Stimulated activated CD8-positive, alpha-beta memory T cell treated with anti-CD3 and anti-CD28 coated beads, Interleukin-12 subunit alpha, Interleukin-12 subunit beta, amount 100 ng/mL, for 24 hours (primary cell): ENCODE measurements around the gene RD3L.
"Not testable (repeated sequence)": the region's sequence is repeated elsewhere in the genome, so short reads cannot be mapped to it uniquely, and the experiment has no call there.

Experiments used
- DNase-seq: peaks from one replicate; pipeline ENCODE4 v3.0.0-alpha.2; 2020; ENCODE audit errors: extremely low read depth

Gene RD3L

DNA sequence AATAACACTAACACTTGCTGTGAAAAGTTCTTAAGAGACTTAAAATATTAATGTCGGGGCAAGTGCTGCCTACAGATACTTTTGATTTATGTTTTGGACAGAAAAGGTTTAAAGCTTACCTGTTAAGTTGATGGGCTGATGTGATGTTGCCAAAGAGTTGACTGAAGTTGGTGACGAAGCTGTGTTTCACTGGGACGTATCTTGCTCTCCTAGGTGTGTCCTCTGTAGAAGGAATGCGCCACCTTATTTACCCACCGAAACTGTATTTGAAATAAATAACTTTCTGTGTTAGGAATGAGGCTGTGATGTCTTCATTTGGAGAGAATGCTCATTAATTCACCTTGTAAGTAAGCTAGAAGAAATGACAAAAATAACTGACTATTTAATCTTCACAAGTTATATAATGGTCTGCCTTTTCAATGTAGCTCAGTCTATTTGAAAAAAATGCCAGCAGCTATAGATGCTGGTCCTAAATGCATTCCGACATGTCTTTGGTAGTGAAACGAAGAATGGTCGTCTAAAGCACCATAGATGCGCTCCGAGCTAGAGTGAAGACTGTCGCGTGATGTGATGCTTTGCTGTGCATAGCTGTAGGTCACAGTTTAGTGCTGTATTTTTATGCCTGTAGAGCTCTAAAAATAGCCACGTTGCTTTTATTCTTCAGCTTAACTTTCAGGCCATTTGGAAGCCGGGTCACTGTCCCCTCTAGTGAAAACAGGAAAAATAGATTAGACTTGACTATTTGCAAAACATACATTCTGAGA is at the start of gene RD3L:
TSS of gene RD3L (minus strand) at position 557 of the 764 bp plus-strand sequence. CDS start 834 bp downstream, outside the sequence.
- no peak for DNase-seq

DNA sequence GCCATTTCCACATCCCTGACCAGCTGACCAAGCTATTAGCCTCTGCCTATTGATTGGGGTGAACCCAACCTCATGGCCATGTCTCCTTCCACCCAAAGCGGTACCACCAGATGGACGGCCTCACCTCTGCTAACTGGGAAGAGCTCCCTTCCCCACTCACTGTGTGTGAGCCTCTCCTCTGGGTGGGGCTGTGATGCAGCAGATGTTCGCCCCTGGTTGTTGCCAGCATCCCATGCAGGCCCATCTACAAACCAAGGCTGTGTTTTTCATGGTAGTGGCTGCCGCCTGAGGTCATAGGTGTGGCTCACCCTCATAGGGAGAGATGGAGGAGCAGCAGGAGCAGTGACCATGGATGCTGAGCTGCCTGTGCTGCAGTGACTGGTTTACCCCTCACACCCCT is 47.6 kb upstream of the RD3L start:
- DNase-seq = no peak

DNA sequence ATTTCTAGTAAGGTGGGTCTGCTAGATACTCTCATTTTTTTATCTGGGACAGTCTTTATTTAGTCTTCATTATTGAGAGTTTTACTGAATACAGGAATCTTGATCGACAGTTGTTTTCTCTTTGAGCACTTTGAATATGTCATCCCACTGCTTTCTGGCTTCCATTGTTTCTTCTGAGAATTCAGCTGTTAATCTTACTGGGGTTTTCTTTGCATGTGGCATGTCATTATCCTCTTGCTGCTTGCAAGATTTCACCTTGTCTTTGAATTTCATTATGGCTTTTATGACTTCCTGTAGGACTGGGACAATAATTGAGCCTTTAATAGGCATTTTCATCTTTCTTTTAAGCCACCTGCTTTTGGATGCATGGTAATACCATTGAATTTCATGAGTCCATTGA is 46.7 kb upstream of the RD3L start:
- DNase-seq = no peak

DNA sequence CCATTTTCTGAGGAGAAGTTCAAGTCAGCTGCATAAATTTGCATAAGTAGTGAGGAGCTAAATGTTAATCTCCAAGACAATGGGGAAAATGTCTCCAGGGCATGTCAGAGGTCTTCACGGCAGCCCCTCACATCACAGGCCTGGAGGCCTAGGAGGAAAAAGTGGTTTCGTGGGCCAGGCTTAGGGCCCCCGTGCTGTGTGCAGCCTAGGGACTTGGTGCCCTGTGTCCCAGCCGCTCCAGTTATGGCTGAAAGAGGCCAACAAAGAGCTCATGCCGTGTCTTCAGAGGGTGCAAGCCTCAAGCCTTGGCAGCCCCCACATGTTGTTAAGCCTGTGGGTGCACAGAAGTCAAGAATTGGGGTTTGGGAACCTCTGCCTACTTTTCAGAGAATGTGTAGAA is 41.9 kb upstream of the RD3L start:
- no peak for DNase-seq

DNA sequence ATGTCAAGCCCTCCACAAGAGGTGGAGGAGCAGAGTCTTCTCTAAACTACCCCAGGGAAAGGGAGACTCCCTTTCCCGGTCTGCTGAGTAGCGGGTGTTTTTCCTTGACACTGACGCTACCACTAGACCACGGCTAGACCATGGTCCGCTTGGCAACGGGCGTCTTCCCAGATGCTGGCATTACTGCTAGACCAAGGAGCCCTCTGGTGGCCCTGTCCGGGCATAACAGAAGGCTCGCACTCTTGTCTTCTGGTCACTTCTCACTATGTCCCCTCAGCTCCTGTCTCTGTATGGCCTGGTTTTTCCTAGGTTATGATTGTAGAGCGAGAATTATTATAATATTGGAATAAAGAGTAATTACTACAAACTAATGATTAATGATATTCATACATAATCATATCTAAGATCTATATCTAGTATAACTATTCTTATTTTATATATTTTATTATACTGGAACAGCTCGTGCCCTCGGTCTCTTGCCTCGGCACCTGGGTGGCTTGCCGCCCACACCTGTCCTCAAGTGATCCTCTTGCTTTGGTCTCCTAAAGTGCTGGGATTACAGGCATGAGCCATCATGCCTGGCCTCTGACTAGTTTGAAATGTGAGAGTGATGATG is 38.4 kb upstream of the RD3L start:
- DNase-seq = not testable (repeated sequence)

DNA sequence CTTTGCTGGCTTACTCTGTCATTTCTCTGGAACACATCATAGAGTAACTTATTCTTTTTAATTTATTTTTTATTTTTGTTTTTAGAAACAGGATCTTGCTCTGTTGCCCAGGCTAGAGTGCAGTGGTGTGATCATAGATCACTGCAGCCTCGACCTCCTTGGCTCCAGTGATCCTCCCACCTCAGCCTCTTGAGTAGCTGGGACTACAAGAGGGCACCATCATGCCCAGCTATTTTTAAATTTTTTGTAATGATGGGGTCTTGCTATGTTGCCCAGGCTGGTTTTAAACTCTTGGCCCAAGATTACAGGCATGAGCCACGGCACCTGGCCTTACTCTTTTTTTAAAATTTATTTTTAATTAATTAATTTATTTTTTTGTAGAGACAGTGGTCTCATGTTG is 32.2 kb upstream of the RD3L start:
- DNase-seq = no peak

DNA sequence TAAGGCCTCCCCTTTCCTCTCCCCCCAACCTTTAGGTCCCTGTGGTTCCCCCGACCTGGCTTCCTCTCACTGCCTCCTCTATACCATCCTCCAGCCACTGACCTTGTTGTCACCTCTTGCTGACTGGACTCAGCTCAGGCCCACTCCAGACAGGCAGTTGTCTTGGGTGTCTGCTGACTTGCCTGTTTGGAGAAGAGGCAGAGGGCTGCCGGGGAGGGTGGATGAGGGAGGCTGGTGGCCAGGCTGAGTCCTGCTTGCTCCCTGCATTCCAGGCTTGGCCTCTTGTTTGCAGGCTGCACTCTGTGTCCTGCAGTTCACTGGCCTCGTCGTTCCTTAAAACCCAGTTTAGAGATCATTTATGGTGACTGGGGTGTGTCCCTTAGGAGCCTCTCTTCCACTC is 31.0 kb upstream of the RD3L start:
- DNase-seq = no peak

DNA sequence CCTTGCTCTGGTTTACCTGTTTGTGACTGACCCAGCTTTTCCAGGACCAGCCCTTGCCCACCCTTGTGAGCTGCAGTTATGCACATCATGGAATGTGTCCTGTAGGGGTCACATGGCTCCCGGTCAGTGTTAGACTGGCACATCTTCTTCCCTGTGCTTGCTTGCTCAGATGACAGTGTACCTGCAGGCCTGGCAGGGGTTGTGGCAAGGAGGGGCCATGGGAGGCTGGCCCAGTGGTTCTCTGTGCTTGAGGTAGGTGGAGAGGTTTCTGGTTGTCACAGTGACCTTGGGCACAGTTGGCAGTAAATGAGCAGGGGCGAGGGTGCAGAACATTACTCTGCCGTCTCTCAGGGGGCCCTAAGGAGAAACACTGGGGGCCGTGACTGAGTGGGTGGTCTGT is 27.6 kb upstream of the RD3L start:
- DNase-seq = no peak

DNA sequence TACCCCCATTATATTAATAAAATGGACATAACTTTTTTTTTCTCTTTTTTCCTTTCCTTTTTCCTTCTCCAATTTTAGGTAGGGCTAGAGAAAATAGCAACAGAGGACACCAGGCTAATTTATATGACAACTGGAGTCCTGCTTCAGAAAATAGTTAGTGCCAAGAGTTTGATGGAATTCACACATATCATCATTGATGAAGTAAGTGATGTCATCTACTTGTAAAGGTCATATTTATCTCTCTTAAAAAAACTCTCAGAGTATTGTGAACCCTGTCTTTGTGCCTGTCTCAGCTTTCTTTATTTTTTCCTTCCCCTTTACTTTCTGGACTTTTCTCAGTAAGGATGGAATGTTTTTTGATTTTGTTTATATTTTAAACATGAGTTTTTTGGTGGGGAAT is 24.3 kb upstream of the RD3L start:
- no peak for DNase-seq

DNA sequence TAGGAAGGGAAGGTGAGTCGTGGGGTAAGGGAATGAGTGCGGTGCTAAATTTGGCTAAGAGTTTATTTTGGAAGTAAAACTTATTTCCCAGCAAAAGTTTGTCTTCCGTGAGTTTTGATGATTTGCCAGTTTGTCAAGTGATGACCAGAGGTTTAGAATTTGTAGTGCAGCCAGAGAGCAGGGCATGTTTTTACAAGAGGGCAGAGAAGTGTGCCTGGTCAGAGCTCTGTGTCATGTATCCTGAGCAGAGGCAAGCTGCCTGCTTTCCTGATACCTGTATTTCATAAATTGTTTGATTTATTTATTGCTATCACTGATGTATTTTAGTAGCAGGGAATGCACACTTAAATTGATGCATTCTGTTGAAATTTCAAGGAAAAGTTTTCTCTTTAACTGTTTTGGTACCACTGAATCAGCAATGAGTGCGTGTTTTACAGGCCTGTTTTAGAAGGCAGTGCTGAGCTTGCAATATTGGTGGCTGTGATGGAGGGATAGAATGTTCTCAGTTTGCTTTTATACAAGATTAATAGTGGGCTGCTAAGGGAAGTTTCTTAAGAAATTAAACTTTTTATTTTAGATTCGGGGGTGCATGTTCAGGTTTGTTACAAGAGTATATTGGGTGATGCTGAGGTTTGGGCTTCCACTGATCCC is 19.7 kb upstream of the RD3L start:
- no peak for DNase-seq

DNA sequence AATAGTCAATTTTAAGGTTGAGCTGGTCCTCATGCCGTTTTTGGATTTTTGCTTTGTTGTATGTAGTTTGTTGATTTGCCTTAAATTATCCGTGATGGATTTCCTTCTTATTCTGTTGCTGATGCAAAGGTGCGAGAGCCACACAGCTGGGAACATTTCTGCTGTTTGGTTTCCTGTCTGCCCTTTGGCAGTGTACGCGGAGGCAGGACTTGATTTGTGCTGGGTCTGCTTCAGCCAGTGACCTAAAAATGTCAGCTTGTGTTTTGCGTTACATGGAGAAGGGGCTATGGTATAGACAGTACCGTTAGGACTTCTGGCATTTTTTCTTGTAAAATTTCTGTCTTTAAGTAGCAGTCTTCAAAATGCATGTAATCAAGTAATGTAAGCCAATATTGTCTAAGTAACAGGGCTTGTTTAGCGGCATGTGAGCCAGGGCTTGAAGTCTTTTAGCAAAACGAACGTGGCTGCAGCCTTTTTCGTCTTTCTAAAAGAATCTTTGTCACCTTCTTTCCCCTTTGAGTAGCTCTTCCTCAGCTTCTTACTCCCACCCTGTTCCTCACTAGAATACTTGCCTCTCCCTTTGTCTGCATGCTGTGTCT is 18.2 kb upstream of the RD3L start:
- DNase-seq = no peak

DNA sequence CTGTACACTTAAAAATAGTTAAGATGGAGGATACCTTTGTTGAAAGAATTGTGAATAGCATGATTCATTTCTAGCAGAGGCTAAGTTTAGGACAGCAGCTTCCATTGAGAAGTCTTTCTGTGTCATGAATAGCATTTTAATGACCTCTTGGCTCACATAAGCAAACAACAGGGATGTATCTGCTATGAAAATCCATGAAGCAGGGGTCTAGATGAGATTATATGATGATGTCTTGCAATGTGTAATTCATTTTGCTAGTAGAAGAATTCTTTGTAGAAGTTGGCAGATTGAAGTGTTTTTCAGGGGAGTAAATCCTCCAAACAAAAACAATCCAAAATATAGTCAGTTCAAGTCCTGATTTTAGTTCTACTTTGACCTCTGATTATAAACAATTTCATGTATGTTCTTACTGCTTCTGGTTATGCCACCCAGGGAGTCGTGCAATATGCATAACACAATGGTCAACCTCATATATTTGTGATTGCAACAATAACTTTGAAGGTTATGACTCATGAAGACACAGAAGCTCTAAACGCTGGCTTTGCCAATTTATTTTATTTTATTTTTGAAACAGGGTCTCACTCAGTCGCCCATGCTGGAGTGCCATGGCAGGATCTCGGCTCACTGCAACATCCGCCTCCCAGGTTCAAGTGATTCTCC is 6.9 kb upstream of the RD3L start:
- DNase-seq = no peak

DNA sequence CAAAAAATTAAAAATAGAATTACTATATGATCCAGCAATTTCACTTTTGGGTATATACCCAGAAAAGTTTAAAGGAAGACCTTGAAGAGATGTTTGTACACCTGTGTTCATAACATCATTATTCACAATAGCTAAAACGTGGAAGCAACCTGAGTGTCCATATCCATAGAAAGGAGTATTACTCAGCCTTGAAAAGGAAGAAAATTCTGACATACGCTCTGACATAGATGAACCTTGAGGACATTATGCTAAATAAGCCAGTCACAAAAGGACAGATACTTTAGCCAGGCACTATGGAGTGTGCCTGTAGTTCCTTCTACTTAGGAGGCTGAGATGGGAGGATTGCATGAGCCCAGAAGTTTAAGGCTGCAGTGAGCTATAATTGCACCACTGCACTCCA is 6.1 kb upstream of the RD3L start:
- DNase-seq = no peak

DNA sequence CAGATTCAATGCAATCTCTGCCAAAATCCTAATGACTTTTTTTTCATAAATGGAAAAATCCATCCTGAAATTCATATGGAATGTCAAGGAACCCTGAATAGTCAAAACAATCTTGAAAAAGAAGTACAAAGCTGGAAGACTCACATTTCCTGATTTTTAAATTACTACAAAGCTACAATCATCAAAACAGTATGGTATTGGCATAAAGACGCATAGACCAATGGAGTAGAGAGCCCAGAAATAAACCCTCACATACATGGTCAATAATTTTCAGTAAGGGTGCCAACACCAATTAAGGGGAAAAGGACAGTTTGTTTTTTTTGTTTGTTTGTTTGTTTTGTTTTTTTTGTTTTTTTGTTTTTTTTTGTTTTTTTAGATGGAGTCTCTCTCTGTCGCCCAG is 4.6 kb upstream of the RD3L start:
- DNase-seq = no peak

DNA sequence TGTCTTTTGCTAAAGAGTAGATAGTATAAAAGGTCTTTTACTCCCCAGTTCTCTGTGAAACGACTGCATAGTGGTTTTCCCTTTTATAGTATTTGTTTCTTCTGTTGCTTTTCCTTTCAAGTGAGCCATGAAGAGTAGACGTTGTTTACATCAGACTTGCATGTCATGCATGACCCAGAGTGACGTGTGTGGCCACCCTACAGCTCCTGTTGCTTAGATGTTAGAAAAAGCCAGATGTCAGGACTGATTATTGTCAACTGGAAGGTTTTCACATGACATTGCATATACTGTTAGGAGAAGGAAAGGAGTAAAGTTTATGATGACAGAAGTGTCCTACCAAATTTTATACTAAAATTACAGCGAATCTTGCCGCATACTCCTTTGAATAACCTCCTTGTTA is 1.3 kb upstream of the RD3L start:
- no peak for DNase-seq

DNA sequence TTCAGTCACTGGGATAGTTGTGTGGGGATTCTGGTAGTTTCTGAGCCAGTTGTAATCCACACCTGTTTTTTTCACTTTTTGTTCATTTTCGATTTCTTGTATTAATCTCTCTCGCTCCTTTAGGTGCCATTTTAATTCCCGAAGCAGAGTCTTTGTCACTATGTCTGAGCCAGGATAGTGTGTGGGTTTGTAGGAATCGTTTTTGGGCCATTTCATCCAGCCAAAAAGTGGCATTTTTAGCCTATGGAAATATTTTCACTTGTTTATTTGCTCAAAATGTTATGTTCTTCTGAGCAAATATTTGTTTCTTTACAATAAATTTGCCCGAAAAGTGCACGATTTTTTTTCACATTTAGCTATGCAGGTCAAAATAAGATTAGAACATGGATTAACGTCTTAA is 867 bp downstream of the RD3L start:
- no peak for DNase-seq

DNA sequence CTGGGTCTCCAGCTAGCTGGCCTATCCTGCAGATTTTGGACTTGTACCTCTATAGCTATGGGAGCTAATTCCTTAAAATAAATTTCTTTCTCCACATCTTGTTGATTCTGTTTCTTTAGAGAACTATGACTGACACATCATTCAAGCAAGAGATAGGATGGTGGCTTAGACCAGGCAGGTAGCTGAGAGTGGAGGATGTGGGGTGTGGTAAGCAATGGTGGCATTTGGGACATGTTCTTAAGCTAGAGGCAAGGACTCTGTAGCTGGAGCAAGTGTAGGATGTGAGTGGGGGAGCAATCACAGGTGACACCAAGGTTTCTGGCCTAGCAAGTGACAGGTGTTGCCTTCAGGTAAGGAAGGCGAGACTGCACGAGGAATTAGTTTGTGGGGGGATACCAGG is 7.2 kb downstream of the RD3L start:
- DNase-seq = no peak

DNA sequence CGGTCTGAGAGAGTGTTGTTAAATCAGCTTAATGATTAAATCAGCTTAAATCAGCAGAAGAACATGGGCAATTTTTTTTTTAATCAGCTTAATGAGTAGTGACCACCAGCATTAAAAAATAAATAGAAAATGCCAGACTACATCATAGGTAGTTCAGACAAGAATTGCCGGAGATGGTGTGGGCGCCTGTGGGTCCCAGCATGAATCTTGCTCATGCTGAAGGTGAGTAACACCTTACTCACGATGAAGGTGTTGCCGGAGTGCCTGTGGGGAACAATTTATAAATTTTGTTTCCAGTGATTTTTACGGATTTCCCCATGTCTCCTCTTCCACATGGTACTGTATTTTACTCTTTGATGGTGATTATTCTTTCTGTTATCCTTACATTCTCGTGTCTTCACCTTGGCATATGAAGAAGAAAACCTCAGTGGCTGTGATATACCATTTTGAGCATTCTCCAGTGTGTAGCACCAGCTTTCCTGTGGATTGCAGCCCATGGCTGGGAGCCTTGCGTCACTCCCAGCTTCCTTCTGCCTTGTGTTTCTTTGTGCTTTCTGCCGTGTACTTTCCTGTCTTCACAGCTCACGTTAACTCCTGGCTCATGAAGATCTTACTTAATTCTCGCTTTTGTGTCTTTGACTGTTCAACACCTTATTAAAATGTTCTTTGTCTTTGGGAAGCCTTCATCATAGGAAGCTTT is 9.4 kb downstream of the RD3L start:
- no peak for DNase-seq

DNA sequence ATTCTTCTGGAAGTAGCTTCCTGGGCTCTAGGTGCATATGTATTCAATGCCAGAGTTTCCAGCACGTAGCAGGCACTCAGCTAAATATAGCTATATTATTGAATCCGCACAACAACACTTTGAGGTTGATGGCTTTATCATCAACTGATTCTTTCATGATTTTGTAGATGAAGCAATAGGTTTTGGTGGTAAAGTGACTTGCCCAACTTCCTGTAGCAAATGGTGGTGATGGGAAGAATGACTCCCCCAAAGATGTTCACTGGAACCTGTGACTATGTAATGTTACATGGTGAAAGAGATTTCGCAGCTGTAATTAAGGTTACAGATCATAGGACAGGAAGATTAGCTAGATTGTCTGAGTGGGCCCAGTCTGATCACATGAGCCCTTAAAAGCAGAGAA is 10.9 kb downstream of the RD3L start:
- DNase-seq = no peak

DNA sequence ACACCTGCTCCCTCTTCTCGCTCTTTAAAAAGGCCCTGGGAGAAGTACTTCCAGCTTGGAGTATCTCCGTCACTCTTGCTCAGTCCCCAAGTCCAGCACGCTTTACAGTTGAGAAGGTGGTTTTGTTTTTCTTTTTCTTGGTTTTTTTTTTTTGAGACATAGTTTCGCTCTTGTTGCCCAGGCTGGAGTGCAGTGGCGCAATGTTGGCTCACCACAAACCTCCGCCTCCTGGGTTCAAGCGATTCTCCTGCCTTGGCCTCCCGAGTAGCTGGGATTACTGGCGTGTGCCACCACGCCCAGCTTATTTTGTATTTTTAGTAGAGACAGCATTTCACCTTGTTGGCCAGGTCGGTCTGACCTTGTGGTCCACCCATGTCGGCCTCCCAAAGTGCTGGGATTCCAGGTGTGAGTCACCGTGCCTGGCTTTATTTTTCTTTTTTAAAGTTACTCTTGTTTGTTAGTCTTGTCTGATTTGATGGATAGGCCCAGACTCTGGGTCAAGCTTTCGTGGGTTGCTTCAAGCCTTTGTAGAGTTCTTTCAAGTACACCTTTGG is 12.2 kb downstream of the RD3L start:
- DNase-seq = no peak
